GM12878 (cell line): ENCODE results near the gene FMNL2. TPM values are rescaled to one million over a fixed set of nuclear protein-coding genes. Genes with fewer than 3 reads are reported as not detected.

Source experiments
- ATAC-seq: fragments of 200-7000 bp; cut with Tn5 transposase; 3 replicates; pipeline ENCODE4 v1.9.1; 2020; ENCODE audit warnings: mild to moderate bottlenecking, moderate library complexity
- BruUV-seq: library from RNA; stranded (reverse); fragments of 400-500 nt; replicated peaks from 2 replicates; lab custom pipeline; 2021; lab: Mats Ljungman, UMichigan
- CTCF ChIA-PET: fragments of 300-600 bp; sonication (Branson Sonifier 250); formaldehyde crosslinking; extraction: SDS; loops from one replicate; lab custom pipeline; 2021; ENCODE audit warnings: inconsistent platforms; lab: Yijun Ruan, JAX
- POLR2A ChIA-PET: fragments of 350-600 bp; formaldehyde crosslinking; extraction: SDS; loops from one replicate; lab custom pipeline; 2021; ENCODE audit warnings: inconsistent platforms; lab: Charles Lee
- RAD21 ChIA-PET: fragments of 300-600 bp; sonication (Branson Sonifier 250); formaldehyde crosslinking; loops from one replicate; lab custom pipeline; 2023; ENCODE audit warnings: antibody characterized with exemption; ENCODE audit not compliant: unreplicated experiment; lab: Charles Lee
- SMC1A ChIA-PET: fragments of 300-600 bp; sonication (Branson Sonifier 250); formaldehyde crosslinking; loops from one replicate; lab custom pipeline; 2023; ENCODE audit not compliant: unreplicated experiment, uncharacterized antibody; lab: Charles Lee
- DNase-seq: peaks from one replicate; pipeline ENCODE4 v3.0.0-alpha.2; 2011; ENCODE audit warnings: low read depth, low spot score
- FAIRE-seq: peaks from 3 replicates; lab custom pipeline; 2011; peaks lifted over from hg19 to GRCh38; lab: Jason Lieb, UNC
- H2AFZ ChIP-seq: 2 replicates; pipeline ENCODE4 v1.6.0; 2011; ENCODE audit warnings: low read depth, low read length, control low read depth; ENCODE audit not compliant: control insufficient read depth
- H3K27ac ChIP-seq: 2 replicates; pipeline ENCODE4 v1.5.1; 2011; ENCODE audit warnings: control low read depth; ENCODE audit not compliant: control insufficient read depth, insufficient read depth
- H3K27me3 ChIP-seq, 2 experiments: replicated peaks in 1 of 2; 2 replicates each; pipeline versions ENCODE4 v1.6.0 to v1.6.1; 2011; ENCODE audit warnings: low read length in 1 of 2; ENCODE audit not compliant: control insufficient read depth in 2 of 2, insufficient read depth in 2 of 2
- H3K36me3 ChIP-seq, 2 experiments: 2 replicates each; pipeline ENCODE4 v1.5.1; 2011; ENCODE audit warnings: low read length in 1 of 2; ENCODE audit not compliant: control insufficient read depth in 2 of 2, insufficient read depth in 2 of 2
- H3K4me1 ChIP-seq: 2 replicates; pipeline ENCODE4 v1.6.1; 2011; ENCODE audit warnings: mild to moderate bottlenecking, low read length, moderate library complexity, mixed read lengths; ENCODE audit not compliant: control insufficient read depth, insufficient read depth
- H3K4me2 ChIP-seq: 2 replicates; pipeline ENCODE4 v1.6.0; 2011; ENCODE audit warnings: control low read depth; ENCODE audit not compliant: control insufficient read depth, insufficient read depth
- H3K4me3 ChIP-seq: fragments of 200-600 bp; sonication (generic); 2 replicates; pipeline ENCODE4 v1.5.1; 2016
- H3K79me2 ChIP-seq: 2 replicates; pipeline ENCODE4 v1.6.0; 2011; ENCODE audit warnings: low read length; ENCODE audit not compliant: control insufficient read depth, insufficient read depth
- H3K9ac ChIP-seq: 2 replicates; pipeline ENCODE4 v1.8.0; 2011; ENCODE audit warnings: low read length, control low read depth, mixed read lengths; ENCODE audit not compliant: control insufficient read depth, insufficient read depth
- H3K9me3 ChIP-seq: replicated peaks from 3 replicates; pipeline ENCODE4 v1.5.1; 2011; ENCODE audit warnings: mild to moderate bottlenecking, low read length; ENCODE audit not compliant: control insufficient read depth, insufficient read depth
- H4K20me1 ChIP-seq: 2 replicates; pipeline ENCODE4 v1.6.0; 2011; ENCODE audit not compliant: control insufficient read depth, insufficient read depth
- BCLAF1 ChIP-seq: fragments of 450-650 bp; IDR thresholded peaks from 2 replicates; pipeline ENCODE4 v1.6.1; 2017; ENCODE audit warnings: antibody characterized with exemption, mild to moderate bottlenecking, moderate library complexity
- EZH2 ChIP-seq: IDR thresholded peaks from 2 replicates; pipeline ENCODE4 v1.6.1; 2012; ENCODE audit warnings: low read depth, mild to moderate bottlenecking, control low read depth, inconsistent platforms, low read length, borderline replicate concordance; ENCODE audit not compliant: control insufficient read depth
- FOXK2 ChIP-seq: fragments of 450-650 bp; IDR thresholded peaks from 2 replicates; pipeline ENCODE4 v1.6.1; 2017; ENCODE audit warnings: mild to moderate bottlenecking, moderate library complexity
- GABPA ChIP-seq: IDR thresholded peaks from 2 replicates; pipeline ENCODE4 v1.6.1; 2014; ENCODE audit warnings: antibody characterized with exemption, low read depth, mild to moderate bottlenecking, inconsistent platforms
- KDM1A ChIP-seq: fragments of 200-600 bp; sonication (generic); IDR thresholded peaks from 2 replicates; pipeline ENCODE4 v1.6.1; 2016; ENCODE audit warnings: borderline replicate concordance
- PAX5 ChIP-seq: IDR thresholded peaks from 2 replicates; pipeline ENCODE4 v1.6.1; 2011; ENCODE audit warnings: low read depth, low read length, borderline replicate concordance
- POLR2A ChIP-seq: IDR thresholded peaks from 2 replicates; pipeline ENCODE4 v1.6.1; 2011; ENCODE audit warnings: low read depth, mild to moderate bottlenecking, low read length
- POLR2AphosphoS2 ChIP-seq: IDR thresholded peaks from 2 replicates; pipeline ENCODE4 v1.6.1; 2011; ENCODE audit warnings: low read depth, mild to moderate bottlenecking, low read length, improper control_type of control experiment, moderate library complexity
- PRDM15 ChIP-seq: fragments of 450-650 bp; formaldehyde crosslinking; IDR thresholded peaks from 2 replicates; pipeline ENCODE4 v1.4.0; 2020; ENCODE audit warnings: mild to moderate bottlenecking, moderate library complexity
- RB1 ChIP-seq: fragments of 450-650 bp; formaldehyde crosslinking; IDR thresholded peaks from 2 replicates; pipeline ENCODE4 v1.6.1; 2017; ENCODE audit warnings: mild to moderate bottlenecking, borderline replicate concordance
- RBBP5 ChIP-seq: fragments of 200-600 bp; sonication (generic); conservative IDR thresholded peaks from 2 replicates; pipeline ENCODE4 v1.6.1; 2016
- RELB ChIP-seq: fragments of 450-650 bp; IDR thresholded peaks from 2 replicates; pipeline ENCODE4 v1.6.1; 2017; ENCODE audit warnings: low read depth, mild to moderate bottlenecking, moderate library complexity
- SMAD1 ChIP-seq: fragments of 450-650 bp; IDR thresholded peaks from 2 replicates; pipeline ENCODE4 v1.6.1; 2018; ENCODE audit warnings: mild to moderate bottlenecking, low read depth; ENCODE audit not compliant: partially characterized antibody
- TCF12 ChIP-seq: IDR thresholded peaks from 2 replicates; pipeline ENCODE4 v1.6.1; 2011; ENCODE audit warnings: low read depth, mild to moderate bottlenecking, low read length
- TCF7 ChIP-seq: IDR thresholded peaks from 2 replicates; pipeline ENCODE4 v1.6.1; 2014; ENCODE audit warnings: antibody characterized with exemption, borderline replicate concordance
- ZNF384 ChIP-seq: IDR thresholded peaks from 2 replicates; pipeline ENCODE4 v1.6.1; 2012; ENCODE audit warnings: low read depth, mild to moderate bottlenecking, low read length, improper control_type of control experiment, borderline replicate concordance
- WGBS: methylation state at CpG from one replicate; pipeline ENCODE4 v1.1.6; 2016; ENCODE audit warnings: low lambda C conversion rate; ENCODE audit not compliant: insufficient replicate concordance, insufficient coverage; ENCODE audit errors: missing lambda C conversion rate; 5-methylcytosine and 5-hydroxymethylcytosine counted together
- in situ Hi-C: fragments of 300-500 bp; cut with MboI; formaldehyde crosslinking; loops from 9 replicates; pipeline ENCODE4 v1.14.3; 2018; ENCODE audit warnings: mixed read lengths
- intact Hi-C: fragments of 100-400 bp; cut with micrococcal nuclease; formaldehyde crosslinking; loops from one replicate; pipeline ENCODE4 v1.14.2; 2022; ENCODE audit not compliant: unreplicated experiment
- polyA plus RNA-seq, 11 experiments: library from polyadenylated mRNA; depleted of rRNA in 4 of 11; unstranded in 6 of 11; stranded (reverse) in 5 of 11; fragments of >200 nt; fragmentation: Nextera tagmentation in 4 of 11; fragmentation: Illumina TruSeq in 1 of 11; extraction: Ambion mirVana in 4 of 11; extraction: Trizol in 1 of 11; gene quantifications; 1 replicate in 1 of 11; 2 replicates in 10 of 11; pipeline versions ENCODE4 v1.2.1 to v1.2.3, GENCODE V29; 2011 to 2016; ENCODE audit warnings: inconsistent platforms in 2 of 11, missing spikeins in 2 of 11, low read depth in 1 of 11
- total RNA-seq, 4 experiments: library from RNA; depleted of rRNA in 3 of 4; stranded (reverse); fragments of >200 nt in 3 of 4; fragmentation: Illumina TruSeq in 1 of 4; extraction: Trizol in 1 of 4; gene quantifications; 2 replicates each; pipeline versions ENCODE4 v1.2.1 to v1.2.3, GENCODE V29; 2013 to 2021

FMNL2 gene
- total and polyA plus RNA-seq, 10 of the 15 experiments (the other 5 are each of a cell fraction or from before 2014, with no cell fraction given) = 0.13 to 9.9 (median 0.35) TPM

GRCh38 chr2:152550386-152550785 is 215.4 kb downstream of the FMNL2 start (continued):
- TF ChIP-seq RELB = no peak
- TF ChIP-seq PAX5 = no peak
- no peak for TF ChIP-seq BCLAF1
- TF ChIP-seq RBBP5 = no peak
- no peak for TF ChIP-seq POLR2A
- TF ChIP-seq POLR2AphosphoS2 = no peak

GRCh38 chr2:152552888-152553287 is 217.9 kb downstream of the FMNL2 start:
- Histone ChIP-seq H3K27me3 (no peaks in the 10 kb centered on the region), H4K20me1 (no peaks in the 10 kb centered on the region), H3K4me1 (no peaks in the 10 kb centered on the region), H2AFZ (no peak overlapping the region), H3K9me3 (no peaks in the 10 kb centered on the region), H3K36me3 (no peaks in the 10 kb centered on the region), H3K4me3 (no peak overlapping the region), H3K27ac (no peak overlapping the region), H3K4me2 (no peak overlapping the region), H3K9ac (no peak overlapping the region), H3K79me2 (no peaks in the 10 kb centered on the region)
- no peak for ATAC-seq
- POLR2A ChIA-PET = no interaction called here
- SMC1A ChIA-PET = interaction anchor here (1.4 to 2.0 kb wide), 3 partner anchors 15 to 146 kb away, joined by 3 to 8 read pairs (median 5); no protein-coding TSS in a partner anchor
- 79% methylated on average over 1 of the region's 1 CpG for WGBS
- peak; percentile 23 for FAIRE-seq
- no TSS peak for BruUV-seq
- RAD21 ChIA-PET = interaction anchor here (1.4 to 3.0 kb wide), 2 partner anchors 73 to 86 kb away, joined by 3 to 10 read pairs; no protein-coding TSS in a partner anchor
- CTCF ChIA-PET = interaction anchor here (0.6 to 2.0 kb wide), 5 partner anchors 10 to 402 kb away, joined by 3 to 7 read pairs (median 3); partner anchors contain the start of gene STAM2
- intact Hi-C loops (no loop called here), in situ Hi-C loops (no loop called here)
- no peak for DNase-seq
- no peak for TF ChIP-seq FOXK2
- TF ChIP-seq PRDM15 (CRISPR knock-in tag) = no peak
- TF ChIP-seq KDM1A = no peak
- no peak for TF ChIP-seq RB1
- no peak for TF ChIP-seq ZNF384
- TF ChIP-seq TCF7 = no peak
- TF ChIP-seq EZH2 = no peak
- no peak for TF ChIP-seq SMAD1
- TF ChIP-seq POLR2AphosphoS2 = no peak
- no peak for TF ChIP-seq GABPA
- no peak for TF ChIP-seq TCF12
